Measurements from ENCODE around the gene MOB3B. TPM values are rescaled to one million over a fixed set of nuclear protein-coding genes. Genes with fewer than 3 reads are reported as not detected.

MOB3B gene
- total and polyA plus RNA-seq, 2 of the 13 experiments (the other 11 are each of a cell fraction or from before 2014, with no cell fraction given), result 0.03 to 0.09 TPM

- TF ChIP-seq FOXP1 (IDR thresholded peaks at IDR 0.05) (no peak), FOXP1 (CRISPR knock-in tag; IDR thresholded peaks at IDR 0.05) (peak; percentile 49), ZNF616 (CRISPR knock-in tag; IDR thresholded peaks at IDR 0.05; ENCODE audit: low read depth) (no peak), HMG20A (CRISPR knock-in tag; IDR thresholded peaks at IDR 0.05; ENCODE audit: borderline replicate concordance) (no peak), ZBTB38 (CRISPR knock-in tag; IDR thresholded peaks at IDR 0.05) (peak; percentile 53; the same call in 1 of the 2 replicates), CHD2 (IDR thresholded peaks at IDR 0.05; ENCODE audit: low read depth, low read length) (peak; percentile 54; the same call in 1 of the 2 replicates), ZFP36L1 (CRISPR knock-in tag; IDR thresholded peaks at IDR 0.05) (no peak), ZKSCAN5 (CRISPR knock-in tag; IDR thresholded peaks at IDR 0.05) (no peak), ZMAT5 (CRISPR knock-in tag; IDR thresholded peaks at IDR 0.05; ENCODE audit: borderline replicate concordance, low read depth) (no peak), CCDC6 (CRISPR knock-in tag; IDR thresholded peaks at IDR 0.05) (no peak), BHLHE40 (IDR thresholded peaks at IDR 0.05; ENCODE audit: low read length) (0 out of 2 replicates have a peak, but pooled peaks have one; percentile 39), ZNF264 (CRISPR knock-in tag; IDR thresholded peaks at IDR 0.05) (no peak), NFYB (CRISPR knock-in tag; IDR thresholded peaks at IDR 0.05) (peak; percentile 14; the same call in 1 of the 2 replicates), ZNF670 (CRISPR knock-in tag; IDR thresholded peaks at IDR 0.05; ENCODE audit: borderline replicate concordance) (peak; percentile 66; the same call in 1 of the 2 replicates), XRCC5 (optimal IDR thresholded peaks at IDR 0.05; ENCODE audit: low read length) (no peak), DMTF1 (CRISPR knock-in tag; IDR thresholded peaks at IDR 0.05) (no peak), AGO2 (optimal IDR thresholded peaks at IDR 0.05; ENCODE audit: low read depth, low read length) (no peak), ZNF747 (CRISPR knock-in tag; IDR thresholded peaks at IDR 0.05; ENCODE audit: borderline replicate concordance) (peak; percentile 68; the same call in 1 of the 2 replicates)
- TF ChIP-seq, protein P1, sequence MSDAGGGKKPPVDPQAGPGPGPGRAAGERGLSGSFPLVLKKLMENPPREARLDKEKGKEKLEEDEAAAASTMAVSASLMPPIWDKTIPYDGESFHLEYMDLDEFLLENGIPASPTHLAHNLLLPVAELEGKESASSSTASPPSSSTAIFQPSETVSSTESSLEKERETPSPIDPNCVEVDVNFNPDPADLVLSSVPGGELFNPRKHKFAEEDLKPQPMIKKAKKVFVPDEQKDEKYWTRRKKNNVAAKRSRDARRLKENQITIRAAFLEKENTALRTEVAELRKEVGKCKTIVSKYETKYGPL (CRISPR knock-in tag; IDR thresholded peaks at IDR 0.05), result no peak
- TF ChIP-seq, protein P2, sequence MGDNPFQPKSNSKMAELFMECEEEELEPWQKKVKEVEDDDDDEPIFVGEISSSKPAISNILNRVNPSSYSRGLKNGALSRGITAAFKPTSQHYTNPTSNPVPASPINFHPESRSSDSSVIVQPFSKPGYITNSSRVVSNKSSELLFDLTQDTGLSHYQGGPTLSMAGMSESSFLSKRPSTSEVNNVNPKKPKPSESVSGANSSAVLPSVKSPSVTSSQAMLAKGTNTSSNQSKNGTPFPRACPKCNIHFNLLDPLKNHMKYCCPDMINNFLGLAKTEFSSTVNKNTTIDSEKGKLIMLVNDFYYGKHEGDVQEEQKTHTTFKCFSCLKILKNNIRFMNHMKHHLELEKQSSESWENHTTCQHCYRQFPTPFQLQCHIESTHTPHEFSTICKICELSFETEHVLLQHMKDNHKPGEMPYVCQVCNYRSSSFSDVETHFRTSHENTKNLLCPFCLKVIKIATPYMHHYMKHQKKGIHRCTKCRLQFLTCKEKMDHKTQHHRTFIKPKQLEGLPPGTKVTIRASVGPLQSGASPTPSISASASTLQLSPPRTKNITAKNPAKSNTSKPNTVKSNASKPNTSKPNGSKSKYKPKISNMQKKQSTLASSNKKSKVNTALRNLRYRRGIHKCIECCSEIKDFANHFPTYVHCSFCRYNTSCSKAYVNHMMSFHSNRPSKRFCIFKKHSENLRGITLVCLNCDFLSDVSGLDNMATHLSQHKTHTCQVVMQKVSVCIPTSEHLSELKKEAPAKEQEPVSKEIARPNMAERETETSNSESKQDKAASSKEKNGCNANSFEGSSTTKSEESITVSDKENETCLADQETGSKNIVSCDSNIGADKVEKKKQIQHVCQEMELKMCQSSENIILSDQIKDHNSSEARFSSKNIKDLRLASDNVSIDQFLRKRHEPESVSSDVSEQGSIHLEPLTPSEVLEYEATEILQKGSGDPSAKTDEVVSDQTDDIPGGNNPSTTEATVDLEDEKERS (CRISPR knock-in tag; IDR thresholded peaks at IDR 0.05), result no peak
- TF ChIP-seq, protein P3, sequence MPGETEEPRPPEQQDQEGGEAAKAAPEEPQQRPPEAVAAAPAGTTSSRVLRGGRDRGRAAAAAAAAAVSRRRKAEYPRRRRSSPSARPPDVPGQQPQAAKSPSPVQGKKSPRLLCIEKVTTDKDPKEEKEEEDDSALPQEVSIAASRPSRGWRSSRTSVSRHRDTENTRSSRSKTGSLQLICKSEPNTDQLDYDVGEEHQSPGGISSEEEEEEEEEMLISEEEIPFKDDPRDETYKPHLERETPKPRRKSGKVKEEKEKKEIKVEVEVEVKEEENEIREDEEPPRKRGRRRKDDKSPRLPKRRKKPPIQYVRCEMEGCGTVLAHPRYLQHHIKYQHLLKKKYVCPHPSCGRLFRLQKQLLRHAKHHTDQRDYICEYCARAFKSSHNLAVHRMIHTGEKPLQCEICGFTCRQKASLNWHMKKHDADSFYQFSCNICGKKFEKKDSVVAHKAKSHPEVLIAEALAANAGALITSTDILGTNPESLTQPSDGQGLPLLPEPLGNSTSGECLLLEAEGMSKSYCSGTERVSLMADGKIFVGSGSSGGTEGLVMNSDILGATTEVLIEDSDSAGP (CRISPR knock-in tag; IDR thresholded peaks at IDR 0.05; ENCODE audit: borderline replicate concordance), result 0 out of 2 replicates have a peak, but pooled peaks have one; percentile 11
These were observed 44.3 kb upstream of the MOB3B start (continued) for GRCh38 chr9:27573634-27574590.

Data from HepG2 (cell line).